CD8-positive, alpha-beta memory T cell (primary cell): Measurements from ENCODE around the gene USH1C. TPM values are rescaled to one million over a fixed set of nuclear protein-coding genes. Genes with fewer than 3 reads are reported as not detected.

Experiments used
- CTCF ChIA-PET: fragments of 350-600 bp; sonication (Branson Sonifier 250); formaldehyde crosslinking; loops from one replicate; lab custom pipeline; 2021; ENCODE audit warnings: antibody characterized with exemption; lab: Charles Lee
- POLR2A ChIA-PET: fragments of 350-600 bp; sonication (Branson Sonifier 250); formaldehyde crosslinking; loops from one replicate; lab custom pipeline; 2021; ENCODE audit warnings: antibody characterized with exemption; lab: Charles Lee
- DNase-seq, 5 donors: peaks; one replicate each; pipeline versions ENCODE4 v3.0.0 to v3.0.0-alpha.2; 2020 to 2022; ENCODE audit warnings: mixed read lengths in 1 of 5
- H3K27ac ChIP-seq: one replicate; pipeline ENCODE4 v1.7.0; 2013; ENCODE audit warnings: low read depth, mild to moderate bottlenecking, low read length, moderate library complexity
- H3K27me3 ChIP-seq: 2 replicates; pipeline ENCODE4 v1.7.0; 2013; ENCODE audit warnings: low read length, mild to moderate bottlenecking; ENCODE audit not compliant: insufficient read depth, poor library complexity, severe bottlenecking
- H3K36me3 ChIP-seq: 2 replicates; pipeline ENCODE4 v1.7.0; 2013; ENCODE audit warnings: mild to moderate bottlenecking, low read length, moderate library complexity; ENCODE audit not compliant: insufficient read depth
- H3K4me1 ChIP-seq: 2 replicates; pipeline ENCODE4 v1.7.0; 2013; ENCODE audit warnings: mild to moderate bottlenecking, low read length, moderate library complexity; ENCODE audit not compliant: insufficient read depth
- H3K4me3 ChIP-seq: 2 replicates; pipeline ENCODE4 v1.7.0; 2013; ENCODE audit warnings: mild to moderate bottlenecking, low read length
- H3K9me3 ChIP-seq: 2 replicates; pipeline ENCODE4 v1.7.0; 2013; ENCODE audit warnings: mild to moderate bottlenecking, low read length
- H3K27ac Mint-ChIP-seq, 8 donors: one replicate each; pipeline ENCODE4 v1.8.0; 2020 to 2021; ENCODE audit warnings: mixed read lengths in 8 of 8, mild to moderate bottlenecking in 6 of 8, inconsistent platforms in 3 of 8, moderate library complexity in 3 of 8
- H3K27me3 Mint-ChIP-seq, 2 donors: one replicate each; pipeline ENCODE4 v1.8.0; 2020 to 2021; ENCODE audit warnings: mixed read lengths in 2 of 2, mild to moderate bottlenecking in 1 of 2, moderate library complexity in 1 of 2
- H3K36me3 Mint-ChIP-seq, 3 donors: one replicate each; pipeline ENCODE4 v1.8.0; 2020 to 2021; ENCODE audit warnings: mixed read lengths in 3 of 3, inconsistent platforms in 1 of 3, mild to moderate bottlenecking in 1 of 3
- H3K4me1 Mint-ChIP-seq, 3 donors: one replicate each; pipeline ENCODE4 v1.8.0; 2020 to 2021; ENCODE audit warnings: mixed read lengths in 3 of 3, inconsistent platforms in 1 of 3, mild to moderate bottlenecking in 1 of 3
- H3K4me3 Mint-ChIP-seq, 7 donors: one replicate each; pipeline ENCODE4 v1.8.0; 2020 to 2021; ENCODE audit warnings: mixed read lengths in 7 of 7, mild to moderate bottlenecking in 6 of 7, moderate library complexity in 4 of 7, inconsistent platforms in 2 of 7
- H3K9me3 Mint-ChIP-seq, 5 donors: one replicate each; pipeline ENCODE4 v1.8.0; 2020 to 2022; ENCODE audit warnings: mixed read lengths in 5 of 5, mild to moderate bottlenecking in 3 of 5, moderate library complexity in 2 of 5, inconsistent platforms in 1 of 5
- polyA plus RNA-seq: library from polyadenylated mRNA; unstranded; fragments of 300-500 nt; fragmentation: Illumina TruSeq; gene quantifications from one replicate; pipeline ENCODE4 v1.2.3, GENCODE V29; 2021
- total RNA-seq, 2 experiments: library from RNA; stranded (reverse); gene quantifications; one replicate each; pipeline ENCODE4 v1.2.3, GENCODE V29; 2021

USH1C gene
- total and polyA plus RNA-seq, 3 experiments from 2014 or later = not detected

DNA sequence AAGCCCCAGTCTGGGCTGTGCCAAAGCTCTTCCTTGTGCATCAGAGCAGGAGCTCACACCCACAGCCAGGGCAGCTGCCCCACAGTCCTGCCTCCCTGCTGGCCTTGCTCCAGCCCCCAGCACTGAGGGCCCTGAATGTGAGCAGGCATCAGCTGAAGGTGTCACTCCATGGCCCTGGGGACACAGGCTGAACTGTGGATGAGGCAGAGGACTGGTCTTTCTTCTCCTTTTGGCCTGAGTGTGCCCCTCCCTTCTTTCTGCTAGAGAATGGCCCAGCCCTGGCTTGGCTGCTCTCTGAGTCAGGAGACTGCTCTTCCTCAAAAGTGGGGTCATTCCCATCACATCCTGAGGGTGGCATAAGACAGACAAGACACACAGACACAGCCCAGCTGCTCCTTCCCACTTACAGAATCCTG, 19.0 kb upstream of the USH1C start:
- Mint-ChIP-seq H3K27me3 (peaks cover 0 to 14% of the 10 kb centered on the region in 2 donors), H3K36me3 (no peaks in the 10 kb centered on the region), H3K27ac (no peak overlapping the region), H3K4me3 (no peak overlapping the region), H3K9me3 (no peaks in the 10 kb centered on the region), H3K4me1 (no peaks in the 10 kb centered on the region)
- no peaks in the 10 kb centered on the region for H3K36me3 ChIP-seq
- CTCF ChIA-PET = no interaction called here
- H3K9me3 ChIP-seq = no peaks in the 10 kb centered on the region
- no peak for DNase-seq
- H3K27me3 ChIP-seq = no peaks in the 10 kb centered on the region
- H3K27ac ChIP-seq = no peak overlapping the region
- H3K4me1 ChIP-seq = no peaks in the 10 kb centered on the region
- POLR2A ChIA-PET = no interaction called here
- no peak overlapping the region for H3K4me3 ChIP-seq

DNA sequence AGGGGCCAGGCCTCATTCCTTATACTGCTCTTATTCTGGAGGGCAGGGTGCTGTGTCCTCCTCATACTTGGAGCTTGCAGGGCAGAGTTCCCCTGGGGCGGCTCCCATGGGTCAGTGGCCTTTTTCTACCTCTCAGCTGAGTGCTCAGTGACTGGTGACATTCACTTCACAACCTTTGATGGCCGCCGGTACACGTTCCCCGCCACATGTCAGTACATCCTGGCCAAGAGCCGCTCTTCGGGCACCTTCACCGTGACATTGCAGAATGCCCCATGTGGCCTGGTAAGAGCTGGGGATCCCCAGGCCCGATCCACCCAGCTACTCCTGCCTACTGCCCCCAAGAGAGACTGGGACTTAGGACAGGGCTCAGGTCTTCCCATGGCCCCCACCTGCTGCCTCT, 17.3 kb upstream of the USH1C start:
- Histone ChIP-seq H3K36me3 (no peaks in the 10 kb centered on the region), H3K9me3 (no peaks in the 10 kb centered on the region), H3K4me3 (no peak overlapping the region), H3K27ac (no peak overlapping the region), H3K27me3 (no peaks in the 10 kb centered on the region), H3K4me1 (no peaks in the 10 kb centered on the region)
- H3K4me3 Mint-ChIP-seq = no peak overlapping the region
- no peaks in the 10 kb centered on the region for H3K36me3 Mint-ChIP-seq
- H3K9me3 Mint-ChIP-seq = no peaks in the 10 kb centered on the region
- ChIA-PET CTCF (no interaction called here), POLR2A (no interaction called here)
- no peaks in the 10 kb centered on the region for H3K4me1 Mint-ChIP-seq
- H3K27ac Mint-ChIP-seq = peak overlapping the region in 1 of 8 donors; percentile 58
- no peak for DNase-seq
- H3K27me3 Mint-ChIP-seq = peaks cover 7 to 14% of the 10 kb centered on the region in 2 donors

DNA sequence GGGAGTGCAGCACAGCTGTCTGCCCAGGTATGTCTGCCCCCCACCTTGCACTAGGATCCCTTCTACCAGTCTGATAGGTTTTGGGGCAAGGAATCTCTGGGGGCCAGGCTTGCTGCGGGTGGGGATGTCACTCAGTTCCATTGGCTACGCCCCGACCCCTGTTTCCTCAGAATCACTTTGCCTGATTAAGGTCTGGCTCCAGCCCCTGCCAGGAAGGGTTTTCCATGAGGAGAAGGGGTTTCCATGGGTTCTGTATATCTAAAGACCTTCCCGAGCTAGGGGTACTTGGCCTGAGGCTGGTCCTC, 16.8 kb upstream of the USH1C start:
- no peak overlapping the region for H3K4me3 Mint-ChIP-seq
- H3K36me3 Mint-ChIP-seq = no peaks in the 10 kb centered on the region
- H3K9me3 Mint-ChIP-seq = no peaks in the 10 kb centered on the region
- ChIA-PET CTCF (no interaction called here), POLR2A (no interaction called here)
- peak overlapping the region in 1 of 8 donors; percentile 58 for H3K27ac Mint-ChIP-seq
- H3K4me1 Mint-ChIP-seq = no peaks in the 10 kb centered on the region
- Histone ChIP-seq H3K27ac (no peak overlapping the region), H3K4me3 (no peak overlapping the region), H3K27me3 (no peaks in the 10 kb centered on the region), H3K36me3 (no peaks in the 10 kb centered on the region), H3K4me1 (no peaks in the 10 kb centered on the region), H3K9me3 (no peaks in the 10 kb centered on the region)
- H3K27me3 Mint-ChIP-seq = peaks cover 11 to 14% of the 10 kb centered on the region in 2 donors
- no peak for DNase-seq

DNA sequence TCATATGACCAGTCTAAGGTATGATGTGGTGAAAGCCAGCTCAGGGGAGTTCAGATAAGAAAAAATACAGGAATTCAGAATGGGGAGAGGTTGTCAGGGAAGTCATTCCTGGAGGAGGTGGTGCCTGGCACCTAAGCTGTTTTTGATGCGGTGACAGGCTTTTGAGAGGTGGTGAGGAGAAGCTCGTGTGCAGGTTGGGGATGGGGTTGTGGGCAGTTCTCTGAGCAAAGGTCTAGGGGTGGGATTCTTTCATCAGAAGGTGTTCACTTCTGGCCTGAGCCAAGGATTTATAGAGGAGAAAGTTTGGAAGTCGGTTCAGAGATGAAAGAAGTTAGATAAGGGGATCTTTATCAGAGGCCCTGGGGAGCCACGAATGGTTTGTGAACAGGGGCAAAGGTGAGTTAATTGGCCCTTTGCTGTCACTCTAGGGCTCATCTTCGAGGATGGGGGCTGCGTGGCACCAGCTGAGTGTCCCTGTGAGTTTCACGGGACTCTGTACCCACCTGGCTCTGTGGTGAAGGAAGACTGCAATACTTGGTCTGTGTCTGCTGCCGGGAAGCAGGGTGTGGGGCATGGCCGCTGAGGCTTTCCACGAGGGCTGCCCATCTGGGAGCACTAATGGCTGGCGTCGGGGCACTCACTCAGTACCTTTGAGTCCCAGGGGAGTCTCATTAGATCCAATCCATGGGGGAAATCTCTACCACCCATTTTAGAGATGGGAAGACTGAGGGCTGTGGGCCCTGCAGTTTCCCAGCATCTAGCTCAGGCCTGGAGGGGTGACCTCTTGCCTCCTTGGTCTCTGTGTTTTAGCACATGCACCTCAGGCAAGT, 16.3 kb upstream of the USH1C start:
- ChIA-PET CTCF (no interaction called here), POLR2A (no interaction called here)
- no peak overlapping the region for H3K4me3 Mint-ChIP-seq
- peak overlapping the region in 1 of 8 donors; percentile 58 for H3K27ac Mint-ChIP-seq
- H3K9me3 Mint-ChIP-seq = no peaks in the 10 kb centered on the region
- no peaks in the 10 kb centered on the region for H3K36me3 Mint-ChIP-seq
- H3K4me1 Mint-ChIP-seq = no peaks in the 10 kb centered on the region
- H3K4me1 ChIP-seq = no peaks in the 10 kb centered on the region
- no peak overlapping the region for H3K4me3 ChIP-seq
- no peaks in the 10 kb centered on the region for H3K27me3 ChIP-seq
- H3K27me3 Mint-ChIP-seq = peaks cover 12 to 16% of the 10 kb centered on the region in 2 donors
- no peaks in the 10 kb centered on the region for H3K9me3 ChIP-seq
- no peak overlapping the region for H3K27ac ChIP-seq
- H3K36me3 ChIP-seq = no peaks in the 10 kb centered on the region
- DNase-seq = no peak

DNA sequence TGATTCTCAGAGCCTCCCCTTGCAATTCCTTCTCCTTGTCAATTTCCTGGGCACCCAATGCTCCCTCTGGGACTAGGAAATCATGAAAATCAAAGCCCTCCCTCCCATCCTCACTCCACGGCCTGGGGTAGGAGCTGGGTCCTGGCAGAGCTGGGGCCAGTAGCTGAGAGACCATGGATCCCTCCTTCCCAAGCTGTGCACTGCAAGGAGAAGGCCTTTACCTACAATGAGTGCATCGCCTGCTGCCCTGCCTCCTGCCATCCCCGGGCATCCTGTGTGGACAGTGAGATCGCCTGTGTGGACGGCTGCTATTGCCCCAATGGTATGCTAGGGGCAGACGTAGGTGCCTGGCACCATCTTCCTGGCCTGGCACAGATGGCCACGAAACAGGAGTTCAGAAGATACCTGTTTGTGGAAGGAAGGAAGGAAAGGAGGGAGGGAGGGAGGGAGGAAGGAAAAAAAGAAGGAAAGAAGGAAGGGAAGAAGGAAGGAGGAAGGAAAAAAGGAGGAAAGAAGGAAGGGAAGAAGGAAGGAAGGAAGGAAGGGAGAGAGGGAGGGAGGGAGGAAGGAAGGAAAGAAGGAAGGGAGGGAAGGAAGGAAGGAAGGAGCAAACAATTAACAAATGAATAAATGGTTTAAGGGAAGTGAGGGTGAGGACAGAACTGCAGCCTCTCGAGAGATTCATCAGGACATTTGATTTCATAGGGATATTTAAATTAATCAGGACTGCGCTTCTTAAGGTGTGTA, 15.3 kb upstream of the USH1C start:
- Mint-ChIP-seq H3K27ac (no peak overlapping the region), H3K27me3 (peaks cover 12 to 23% of the 10 kb centered on the region in 2 donors), H3K4me1 (no peaks in the 10 kb centered on the region), H3K36me3 (no peaks in the 10 kb centered on the region), H3K9me3 (no peaks in the 10 kb centered on the region), H3K4me3 (no peak overlapping the region)
- Histone ChIP-seq H3K36me3 (no peaks in the 10 kb centered on the region), H3K27me3 (no peaks in the 10 kb centered on the region), H3K27ac (no peak overlapping the region), H3K4me3 (no peak overlapping the region), H3K4me1 (no peaks in the 10 kb centered on the region), H3K9me3 (no peaks in the 10 kb centered on the region)
- ChIA-PET CTCF (interaction anchor here (1.7 kb wide), 1 partner anchor 13 kb away, joined by 3 read pairs; no protein-coding TSS in a partner anchor), POLR2A (interaction anchor here (0.6 kb wide), 1 partner anchor 8 kb away, joined by 3 read pairs; no protein-coding TSS in a partner anchor)
- DNase-seq = no peak

DNA sequence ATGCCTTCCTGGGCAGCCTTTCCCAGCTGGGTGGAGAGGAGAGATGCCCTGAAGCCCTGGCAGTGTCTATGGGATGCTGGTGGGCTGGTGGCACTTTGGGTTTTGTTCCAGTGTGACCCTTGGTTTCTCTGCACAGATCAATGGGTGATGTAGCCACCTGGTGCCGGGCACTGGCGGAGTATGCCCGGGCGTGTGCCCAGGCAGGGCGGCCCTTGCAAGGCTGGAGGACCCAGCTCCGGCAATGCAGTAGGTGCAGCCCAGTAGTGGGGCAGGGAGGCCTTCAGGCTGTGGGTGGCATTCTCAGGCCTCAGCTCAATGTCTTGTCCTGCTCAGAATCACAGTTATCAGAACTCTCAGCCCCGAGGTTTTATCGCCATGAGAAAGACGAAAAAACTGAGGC, 14.7 kb upstream of the USH1C start:
- Mint-ChIP-seq H3K4me1 (no peaks in the 10 kb centered on the region), H3K9me3 (no peaks in the 10 kb centered on the region), H3K27me3 (peaks cover 12 to 23% of the 10 kb centered on the region in 2 donors), H3K4me3 (no peak overlapping the region), H3K36me3 (no peaks in the 10 kb centered on the region), H3K27ac (no peak overlapping the region)
- Histone ChIP-seq H3K27ac (no peak overlapping the region), H3K27me3 (no peaks in the 10 kb centered on the region), H3K36me3 (no peaks in the 10 kb centered on the region), H3K4me1 (no peaks in the 10 kb centered on the region), H3K4me3 (no peak overlapping the region), H3K9me3 (no peaks in the 10 kb centered on the region)
- CTCF ChIA-PET = interaction anchor here (1.7 kb wide), 1 partner anchor 14 kb away, joined by 3 read pairs; no protein-coding TSS in a partner anchor
- no peak for DNase-seq
- POLR2A ChIA-PET = interaction anchor here (0.6 kb wide), 1 partner anchor 8 kb away, joined by 3 read pairs; no protein-coding TSS in a partner anchor

DNA sequence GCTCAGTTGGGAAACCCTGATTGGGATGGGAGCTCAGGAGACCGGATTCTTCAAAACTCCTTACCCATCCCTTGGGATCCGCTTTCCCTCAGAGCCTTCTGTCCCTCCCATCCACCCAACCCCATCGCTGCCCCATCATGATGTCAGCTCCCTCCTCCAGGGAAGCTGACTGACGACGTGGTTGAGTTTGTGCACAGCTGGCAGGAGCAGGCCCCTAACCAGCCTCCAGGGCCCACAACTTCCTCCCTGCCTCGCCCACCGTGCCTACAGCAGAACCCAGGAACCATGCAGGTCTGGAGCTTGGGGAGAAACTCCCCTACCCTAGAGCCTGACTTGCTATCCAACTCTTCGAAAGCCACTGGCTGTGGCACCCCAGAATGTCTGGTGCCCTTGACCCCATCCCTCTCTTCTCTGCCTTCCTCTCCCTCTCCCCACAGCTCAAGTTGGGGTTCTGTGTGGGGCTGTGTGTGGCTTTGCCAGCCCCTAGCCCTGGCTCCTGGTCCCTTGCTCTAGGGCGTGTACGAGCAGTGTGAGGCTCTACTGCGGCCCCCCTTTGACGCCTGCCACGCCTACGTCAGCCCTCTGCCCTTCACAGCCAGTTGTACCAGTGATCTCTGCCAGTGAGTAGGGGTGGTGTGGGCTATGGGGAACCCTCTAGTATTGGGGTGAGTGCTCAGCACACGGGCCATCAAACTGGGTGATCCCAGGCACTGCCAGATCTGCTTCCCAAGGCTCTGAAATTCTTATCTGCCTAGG, 14.0 kb upstream of the USH1C start:
- H3K27ac Mint-ChIP-seq = no peak overlapping the region
- no peaks in the 10 kb centered on the region for H3K4me1 Mint-ChIP-seq
- Histone ChIP-seq H3K4me1 (no peaks in the 10 kb centered on the region), H3K36me3 (no peaks in the 10 kb centered on the region), H3K27me3 (no peaks in the 10 kb centered on the region), H3K4me3 (no peak overlapping the region), H3K9me3 (no peaks in the 10 kb centered on the region), H3K27ac (no peak overlapping the region)
- DNase-seq = no peak
- no peaks in the 10 kb centered on the region for H3K36me3 Mint-ChIP-seq
- no peaks in the 10 kb centered on the region for H3K9me3 Mint-ChIP-seq
- H3K27me3 Mint-ChIP-seq = peaks cover 12 to 23% of the 10 kb centered on the region in 2 donors
- H3K4me3 Mint-ChIP-seq = peak overlapping the region in 1 of 7 donors; percentile 65
- CTCF ChIA-PET = interaction anchor here (1.7 kb wide), 1 partner anchor 14 kb away, joined by 3 read pairs; no protein-coding TSS in a partner anchor
- POLR2A ChIA-PET = interaction anchor here (0.6 kb wide), 1 partner anchor 9 kb away, joined by 3 read pairs; no protein-coding TSS in a partner anchor
